C4-2B (cell line): ENCODE measurements around the gene SHBG.

Experiments
- ZFX ChIP-seq: fragments of 450-650 bp; IDR thresholded peaks from 2 replicates; pipeline ENCODE4 v1.6.1; 2017
- TF ChIP-seq, protein P1 (sequence below): fragments of 450-650 bp; conservative IDR thresholded peaks from 2 replicates; pipeline ENCODE4 v1.5.1; 2017; ENCODE audit warnings: mild to moderate bottlenecking

DNA sequence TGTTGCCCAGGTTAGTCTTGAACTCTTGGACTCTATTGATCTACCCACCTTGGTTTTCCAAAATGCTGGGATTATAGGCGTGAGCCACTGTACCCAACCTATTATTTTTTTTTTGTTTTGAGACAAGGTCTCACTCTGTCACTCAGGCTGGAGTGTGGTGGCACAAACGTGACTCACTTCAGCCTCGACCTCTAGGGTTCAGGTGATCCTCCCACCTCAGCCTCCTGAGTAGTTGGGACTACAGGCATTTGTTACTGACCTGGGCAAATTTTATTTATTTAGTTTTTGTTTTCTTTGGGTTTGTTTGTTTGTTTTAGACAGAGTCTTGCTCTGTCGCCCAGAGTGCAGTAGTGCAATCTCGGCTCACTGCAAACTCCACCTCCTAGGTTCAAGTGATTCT lies 6.3 kb upstream of the SHBG start:
- TF ChIP-seq, protein P1, sequence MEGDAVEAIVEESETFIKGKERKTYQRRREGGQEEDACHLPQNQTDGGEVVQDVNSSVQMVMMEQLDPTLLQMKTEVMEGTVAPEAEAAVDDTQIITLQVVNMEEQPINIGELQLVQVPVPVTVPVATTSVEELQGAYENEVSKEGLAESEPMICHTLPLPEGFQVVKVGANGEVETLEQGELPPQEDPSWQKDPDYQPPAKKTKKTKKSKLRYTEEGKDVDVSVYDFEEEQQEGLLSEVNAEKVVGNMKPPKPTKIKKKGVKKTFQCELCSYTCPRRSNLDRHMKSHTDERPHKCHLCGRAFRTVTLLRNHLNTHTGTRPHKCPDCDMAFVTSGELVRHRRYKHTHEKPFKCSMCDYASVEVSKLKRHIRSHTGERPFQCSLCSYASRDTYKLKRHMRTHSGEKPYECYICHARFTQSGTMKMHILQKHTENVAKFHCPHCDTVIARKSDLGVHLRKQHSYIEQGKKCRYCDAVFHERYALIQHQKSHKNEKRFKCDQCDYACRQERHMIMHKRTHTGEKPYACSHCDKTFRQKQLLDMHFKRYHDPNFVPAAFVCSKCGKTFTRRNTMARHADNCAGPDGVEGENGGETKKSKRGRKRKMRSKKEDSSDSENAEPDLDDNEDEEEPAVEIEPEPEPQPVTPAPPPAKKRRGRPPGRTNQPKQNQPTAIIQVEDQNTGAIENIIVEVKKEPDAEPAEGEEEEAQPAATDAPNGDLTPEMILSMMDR, result no peak
- no peak for TF ChIP-seq ZFX
